Thoracic aorta (tissue), 2 donors: Measurements from ENCODE around the gene TRAPPC3L. TPM values are rescaled to one million over a fixed set of nuclear protein-coding genes. Genes with fewer than 3 reads are reported as not detected.

Experiments
- ATAC-seq: fragments of 150-250 bp; one replicate; pipeline ENCODE4 v1.8.0; 2017; ENCODE audit warnings: low read depth; ENCODE audit not compliant: insufficient number of reproducible peaks, low FRiP score
- DNase-seq: peaks from one replicate; pipeline ENCODE4 v3.0.0-alpha.2; 2020; ENCODE audit warnings: low spot score
- H3K27ac ChIP-seq, 2 donors: fragments of 200-600 bp; sonication (generic); 1 replicate in 1 of 2; 2 replicates in 1 of 2; pipeline ENCODE4 v1.5.1; 2016; ENCODE audit warnings: mild to moderate bottlenecking in 2 of 2, moderate library complexity in 2 of 2
- H3K27me3 ChIP-seq: fragments of 200-600 bp; sonication (generic); replicated peaks from 2 replicates; pipeline ENCODE4 v1.6.0; 2016; ENCODE audit warnings: mild to moderate bottlenecking; ENCODE audit not compliant: insufficient read depth
- H3K36me3 ChIP-seq: fragments of 200-600 bp; sonication (generic); one replicate; pipeline ENCODE4 v1.5.1; 2016
- H3K4me1 ChIP-seq, 2 donors: fragments of 200-600 bp; sonication (generic); 1 replicate in 1 of 2; 2 replicates in 1 of 2; pipeline versions ENCODE4 v1.5.1 to v1.6.0; 2016; ENCODE audit warnings: low read depth in 2 of 2, mild to moderate bottlenecking in 1 of 2; ENCODE audit not compliant: control insufficient read depth in 1 of 2
- H3K4me3 ChIP-seq: fragments of 200-600 bp; sonication (generic); 2 replicates; pipeline ENCODE4 v1.5.1; 2016; ENCODE audit warnings: mild to moderate bottlenecking
- H3K9me3 ChIP-seq: fragments of 200-600 bp; sonication (generic); 2 replicates; pipeline ENCODE4 v1.5.1; 2016
- total RNA-seq, 2 donors: library from RNA; depleted of rRNA; stranded (reverse); fragments of >200 nt; gene quantifications; one replicate each; pipeline versions ENCODE4 v1.1.0 to v1.2.3, GENCODE V29; 2016
- TF ChIP-seq, protein P1 (sequence below): fragments of 200-600 bp; sonication (generic); IDR thresholded peaks from one replicate; pipeline ENCODE4 v1.5.1; 2019; ENCODE audit warnings: antibody characterized with exemption

TRAPPC3L gene
- total RNA-seq, 2 donors from 2014 or later: not detected

DNA sequence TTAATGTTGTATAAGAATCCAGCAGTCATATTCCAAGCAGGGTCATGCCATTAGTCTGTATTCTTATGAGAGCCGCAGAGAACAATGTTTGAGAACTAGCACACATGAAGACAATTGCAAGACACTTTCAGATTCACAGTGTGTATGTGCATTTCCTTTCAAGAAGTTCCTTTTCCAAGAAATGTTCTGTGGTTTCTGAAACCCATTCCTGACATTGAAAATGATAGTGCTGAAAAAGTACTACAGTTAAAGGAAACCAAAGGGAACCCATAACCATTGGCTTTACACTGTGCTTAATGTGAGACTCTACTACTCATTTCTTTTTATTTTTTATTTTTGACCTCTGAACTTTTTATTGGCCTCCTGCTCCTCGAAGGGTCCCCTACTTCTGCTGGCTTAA is 88.6 kb downstream of the TRAPPC3L start:
- no peak for ATAC-seq
- H3K9me3 ChIP-seq: no peaks in the 10 kb centered on the region
- H3K4me1 ChIP-seq: peaks cover 0 to 4% of the 10 kb centered on the region in 2 donors

DNA sequence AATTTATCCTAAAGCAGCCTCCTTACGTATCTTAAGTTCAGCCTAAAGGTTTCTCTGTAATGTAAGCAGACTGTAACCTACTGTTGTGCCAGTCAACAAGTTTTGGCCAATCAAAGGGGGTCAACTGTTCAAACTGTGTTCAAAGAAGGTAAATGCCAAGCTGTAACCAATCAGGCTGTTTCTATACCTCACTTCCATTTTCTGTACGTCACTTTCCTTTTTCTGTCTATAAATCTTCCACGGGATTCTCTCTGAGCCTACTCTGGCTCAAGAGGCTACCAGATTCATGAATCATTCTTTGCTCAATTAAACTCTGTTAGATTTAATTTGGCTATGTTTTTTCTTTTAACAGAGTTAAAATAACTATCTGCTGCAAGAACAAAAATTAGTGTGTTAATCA is 89.4 kb downstream of the TRAPPC3L start:
- H3K9me3 ChIP-seq: no peaks in the 10 kb centered on the region
- no peaks in the 10 kb centered on the region for H3K4me1 ChIP-seq
- no peak overlapping the region for H3K4me3 ChIP-seq
- TF ChIP-seq, protein P1, sequence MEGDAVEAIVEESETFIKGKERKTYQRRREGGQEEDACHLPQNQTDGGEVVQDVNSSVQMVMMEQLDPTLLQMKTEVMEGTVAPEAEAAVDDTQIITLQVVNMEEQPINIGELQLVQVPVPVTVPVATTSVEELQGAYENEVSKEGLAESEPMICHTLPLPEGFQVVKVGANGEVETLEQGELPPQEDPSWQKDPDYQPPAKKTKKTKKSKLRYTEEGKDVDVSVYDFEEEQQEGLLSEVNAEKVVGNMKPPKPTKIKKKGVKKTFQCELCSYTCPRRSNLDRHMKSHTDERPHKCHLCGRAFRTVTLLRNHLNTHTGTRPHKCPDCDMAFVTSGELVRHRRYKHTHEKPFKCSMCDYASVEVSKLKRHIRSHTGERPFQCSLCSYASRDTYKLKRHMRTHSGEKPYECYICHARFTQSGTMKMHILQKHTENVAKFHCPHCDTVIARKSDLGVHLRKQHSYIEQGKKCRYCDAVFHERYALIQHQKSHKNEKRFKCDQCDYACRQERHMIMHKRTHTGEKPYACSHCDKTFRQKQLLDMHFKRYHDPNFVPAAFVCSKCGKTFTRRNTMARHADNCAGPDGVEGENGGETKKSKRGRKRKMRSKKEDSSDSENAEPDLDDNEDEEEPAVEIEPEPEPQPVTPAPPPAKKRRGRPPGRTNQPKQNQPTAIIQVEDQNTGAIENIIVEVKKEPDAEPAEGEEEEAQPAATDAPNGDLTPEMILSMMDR: no peak
- no peak overlapping the region for H3K27ac ChIP-seq
- no peak for DNase-seq
- no peak for ATAC-seq
- no peaks in the 10 kb centered on the region for H3K36me3 ChIP-seq
- H3K27me3 ChIP-seq: no peaks in the 10 kb centered on the region

More for the DNA sequence above, 88.6 kb downstream of the TRAPPC3L start:
- Histone ChIP-seq H3K4me3 (no peak overlapping the region), H3K36me3 (no peaks in the 10 kb centered on the region), H3K27me3 (no peaks in the 10 kb centered on the region), H3K27ac (no peak overlapping the region)
- TF ChIP-seq, protein P1: no peak
- DNase-seq: no peak

DNA sequence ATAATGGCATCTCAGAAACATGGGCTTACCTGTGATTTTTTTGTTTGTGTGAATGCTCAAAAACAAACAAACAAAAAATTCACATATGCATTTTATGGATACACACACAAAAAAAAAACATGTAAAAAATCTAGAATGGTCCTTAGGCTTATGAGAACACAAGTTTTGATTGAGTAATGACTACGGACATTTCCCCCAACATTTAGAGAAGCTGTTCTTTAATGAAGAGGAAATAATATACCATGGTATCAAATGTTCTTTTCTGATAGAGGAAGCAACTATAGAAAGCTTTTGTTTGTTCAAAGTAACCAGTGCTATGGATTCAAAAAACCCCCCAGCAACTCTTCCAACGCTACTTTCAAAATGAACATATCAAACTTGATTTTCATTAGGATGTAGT is 93.0 kb downstream of the TRAPPC3L start:
- no peaks in the 10 kb centered on the region for H3K36me3 ChIP-seq
- H3K4me3 ChIP-seq: no peak overlapping the region
- no peak overlapping the region for H3K27ac ChIP-seq
- ATAC-seq (no peak), DNase-seq (no peak)
- H3K27me3 ChIP-seq: no peaks in the 10 kb centered on the region
- H3K4me1 ChIP-seq: peaks cover 0 to 4% of the 10 kb centered on the region in 2 donors
- no peaks in the 10 kb centered on the region for H3K9me3 ChIP-seq
- TF ChIP-seq, protein P1: no peak

DNA sequence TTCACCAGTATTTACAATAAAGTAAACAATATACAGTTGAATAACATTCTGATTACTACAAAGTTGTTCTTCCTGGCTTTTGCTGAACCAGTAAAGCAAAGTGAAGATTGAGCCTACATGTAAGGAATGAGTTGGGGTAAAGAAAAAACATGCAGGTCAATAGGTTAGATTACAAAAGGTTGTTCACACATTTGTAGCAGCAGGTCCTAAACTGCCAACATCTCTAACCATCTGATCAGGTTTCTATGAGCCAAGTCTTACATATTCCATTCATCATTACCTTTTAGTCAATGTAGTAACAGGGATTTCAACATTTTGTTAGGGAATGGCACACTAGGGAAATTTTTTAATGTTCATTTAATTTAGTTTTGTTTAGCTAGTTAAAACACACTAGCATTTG is 93.6 kb downstream of the TRAPPC3L start:
- Histone ChIP-seq H3K4me1 (peaks cover 2 to 10% of the 10 kb centered on the region in 2 donors), H3K27me3 (no peaks in the 10 kb centered on the region), H3K9me3 (no peaks in the 10 kb centered on the region), H3K36me3 (no peaks in the 10 kb centered on the region), H3K27ac (no peak overlapping the region), H3K4me3 (no peak overlapping the region)
- ATAC-seq (no peak), DNase-seq (no peak)
- TF ChIP-seq, protein P1: no peak

DNA sequence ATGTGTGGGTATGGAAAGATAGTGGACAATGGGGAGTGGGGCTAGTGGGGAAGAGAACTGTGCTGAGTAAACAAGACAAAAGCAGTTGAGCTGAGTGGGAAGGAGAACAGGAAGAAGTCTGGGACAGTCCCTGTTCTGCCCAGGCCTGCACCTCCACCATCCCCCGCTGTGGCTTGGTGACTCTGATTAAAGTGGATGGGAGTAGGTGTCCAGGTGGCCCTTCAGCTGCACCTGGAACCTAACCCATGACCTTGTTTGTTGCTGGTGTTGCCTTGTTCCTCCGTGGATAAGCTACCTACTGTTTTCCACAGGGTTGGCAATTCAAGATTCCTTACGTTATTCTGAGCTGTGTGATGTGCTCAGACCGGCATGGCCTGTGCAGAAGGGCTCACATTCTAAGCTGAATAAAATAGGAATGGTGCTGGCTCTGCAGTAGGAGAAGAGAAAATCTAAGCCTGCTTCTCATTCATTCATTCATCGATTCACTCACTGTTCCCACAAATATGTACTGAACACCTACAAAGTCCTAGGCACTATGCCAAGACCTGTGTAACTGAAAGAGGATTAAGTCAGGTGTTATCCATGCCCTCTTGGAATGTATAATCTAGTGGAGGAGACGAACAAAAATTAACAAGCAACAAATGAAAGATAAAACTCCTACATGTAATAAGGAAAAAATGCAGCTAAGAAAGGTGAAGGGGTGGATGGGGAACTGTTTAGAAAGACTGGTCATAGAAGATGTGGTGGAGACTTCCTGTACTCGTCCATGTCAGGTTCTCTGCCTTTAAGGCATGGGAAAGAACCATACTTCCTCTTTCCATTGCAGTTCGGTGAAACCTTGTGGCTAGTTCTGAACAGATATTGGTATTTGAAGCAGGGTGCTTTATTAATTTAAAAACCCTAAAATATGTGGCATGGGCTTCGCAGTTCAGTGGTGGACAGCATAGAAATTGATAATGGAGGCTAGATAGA is 94.4 kb downstream of the TRAPPC3L start:
- TF ChIP-seq, protein P1: no peak
- H3K27me3 ChIP-seq: no peaks in the 10 kb centered on the region
- peaks cover 6 to 14% of the 10 kb centered on the region in 2 donors for H3K4me1 ChIP-seq
- H3K9me3 ChIP-seq: no peaks in the 10 kb centered on the region
- no peak overlapping the region for H3K27ac ChIP-seq
- H3K4me3 ChIP-seq: no peak overlapping the region
- H3K36me3 ChIP-seq: no peaks in the 10 kb centered on the region
- ATAC-seq (no peak), DNase-seq (no peak)
